CD8-positive, alpha-beta memory T cell (primary cell): ENCODE results near the gene APPL2. TPM values are rescaled to one million over a fixed set of nuclear protein-coding genes. Genes with fewer than 3 reads are reported as not detected.
A peak's percentile ranks its signal among the peaks of the same experiment; 100 is the strongest.

Experiments used
- CTCF ChIA-PET: fragments of 350-600 bp; sonication (Branson Sonifier 250); formaldehyde crosslinking; loops from one replicate; lab custom pipeline; 2021; ENCODE audit warnings: antibody characterized with exemption; lab: Charles Lee
- POLR2A ChIA-PET: fragments of 350-600 bp; sonication (Branson Sonifier 250); formaldehyde crosslinking; loops from one replicate; lab custom pipeline; 2021; ENCODE audit warnings: antibody characterized with exemption; lab: Charles Lee
- DNase-seq, 5 donors: peaks; one replicate each; pipeline versions ENCODE4 v3.0.0 to v3.0.0-alpha.2; 2020 to 2022; ENCODE audit warnings: mixed read lengths in 1 of 5
- H3K27ac ChIP-seq: one replicate; pipeline ENCODE4 v1.7.0; 2013; ENCODE audit warnings: low read depth, mild to moderate bottlenecking, low read length, moderate library complexity
- H3K27me3 ChIP-seq: 2 replicates; pipeline ENCODE4 v1.7.0; 2013; ENCODE audit warnings: low read length, mild to moderate bottlenecking; ENCODE audit not compliant: insufficient read depth, poor library complexity, severe bottlenecking
- H3K36me3 ChIP-seq: 2 replicates; pipeline ENCODE4 v1.7.0; 2013; ENCODE audit warnings: mild to moderate bottlenecking, low read length, moderate library complexity; ENCODE audit not compliant: insufficient read depth
- H3K4me1 ChIP-seq: 2 replicates; pipeline ENCODE4 v1.7.0; 2013; ENCODE audit warnings: mild to moderate bottlenecking, low read length, moderate library complexity; ENCODE audit not compliant: insufficient read depth
- H3K4me3 ChIP-seq: 2 replicates; pipeline ENCODE4 v1.7.0; 2013; ENCODE audit warnings: mild to moderate bottlenecking, low read length
- H3K9me3 ChIP-seq: 2 replicates; pipeline ENCODE4 v1.7.0; 2013; ENCODE audit warnings: mild to moderate bottlenecking, low read length
- H3K27ac Mint-ChIP-seq, 8 donors: one replicate each; pipeline ENCODE4 v1.8.0; 2020 to 2021; ENCODE audit warnings: mixed read lengths in 8 of 8, mild to moderate bottlenecking in 6 of 8, inconsistent platforms in 3 of 8, moderate library complexity in 3 of 8
- H3K27me3 Mint-ChIP-seq, 2 donors: one replicate each; pipeline ENCODE4 v1.8.0; 2020 to 2021; ENCODE audit warnings: mixed read lengths in 2 of 2, mild to moderate bottlenecking in 1 of 2, moderate library complexity in 1 of 2
- H3K36me3 Mint-ChIP-seq, 3 donors: one replicate each; pipeline ENCODE4 v1.8.0; 2020 to 2021; ENCODE audit warnings: mixed read lengths in 3 of 3, inconsistent platforms in 1 of 3, mild to moderate bottlenecking in 1 of 3
- H3K4me1 Mint-ChIP-seq, 3 donors: one replicate each; pipeline ENCODE4 v1.8.0; 2020 to 2021; ENCODE audit warnings: mixed read lengths in 3 of 3, inconsistent platforms in 1 of 3, mild to moderate bottlenecking in 1 of 3
- H3K4me3 Mint-ChIP-seq, 7 donors: one replicate each; pipeline ENCODE4 v1.8.0; 2020 to 2021; ENCODE audit warnings: mixed read lengths in 7 of 7, mild to moderate bottlenecking in 6 of 7, moderate library complexity in 4 of 7, inconsistent platforms in 2 of 7
- H3K9me3 Mint-ChIP-seq, 5 donors: one replicate each; pipeline ENCODE4 v1.8.0; 2020 to 2022; ENCODE audit warnings: mixed read lengths in 5 of 5, mild to moderate bottlenecking in 3 of 5, moderate library complexity in 2 of 5, inconsistent platforms in 1 of 5
- polyA plus RNA-seq: library from polyadenylated mRNA; unstranded; fragments of 300-500 nt; fragmentation: Illumina TruSeq; gene quantifications from one replicate; pipeline ENCODE4 v1.2.3, GENCODE V29; 2021
- total RNA-seq, 2 experiments: library from RNA; stranded (reverse); gene quantifications; one replicate each; pipeline ENCODE4 v1.2.3, GENCODE V29; 2021

The APPL2 gene
- total and polyA plus RNA-seq, 3 experiments from 2014 or later: 14.4 to 18.6 (median 14.9) TPM

DNA sequence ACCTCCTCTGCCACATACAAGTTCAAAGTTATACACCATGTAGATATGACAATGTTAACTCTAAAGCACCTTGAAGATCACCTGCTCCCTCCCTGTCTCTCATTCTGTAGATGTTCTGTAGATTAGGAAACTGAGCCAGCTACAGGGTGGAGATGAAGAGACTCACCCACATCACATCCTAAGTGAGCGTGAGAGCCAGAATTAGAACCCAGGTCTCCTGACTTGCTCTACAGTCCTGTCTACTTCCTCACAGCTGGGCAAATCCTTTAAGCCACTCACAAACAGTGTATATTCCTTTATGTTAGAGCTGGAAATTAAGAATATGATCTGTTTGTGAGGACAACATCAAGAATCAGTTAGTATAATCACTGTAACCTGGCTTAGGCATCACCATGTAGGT lies 1.8 kb downstream of the APPL2 start:
- H3K27ac Mint-ChIP-seq: peak overlapping the region; percentile 48 to 98 (median 93)
- no peak for DNase-seq
- H3K4me3 Mint-ChIP-seq: peak overlapping the region; percentile 88 to 95 (median 93)
- Histone ChIP-seq H3K27me3 (no peaks in the 10 kb centered on the region), H3K27ac (no peak overlapping the region), H3K9me3 (no peaks in the 10 kb centered on the region), H3K4me1 (peaks cover 43% of the 10 kb centered on the region), H3K4me3 (peak overlapping the region; percentile 67), H3K36me3 (peaks cover 4% of the 10 kb centered on the region)
- peaks cover 0 to 31% (median 2%) of the 10 kb centered on the region in 3 donors for H3K36me3 Mint-ChIP-seq
- H3K4me1 Mint-ChIP-seq: peaks cover 44 to 59% (median 57%) of the 10 kb centered on the region in 3 donors
- ChIA-PET CTCF (interaction anchor here (2.9 kb wide), 1 partner anchor 10 kb away, joined by 9 read pairs; no protein-coding TSS in a partner anchor), POLR2A (no interaction called here)
- H3K27me3 Mint-ChIP-seq: peaks cover 0 to 3% of the 10 kb centered on the region in 2 donors
- H3K9me3 Mint-ChIP-seq: no peaks in the 10 kb centered on the region

DNA sequence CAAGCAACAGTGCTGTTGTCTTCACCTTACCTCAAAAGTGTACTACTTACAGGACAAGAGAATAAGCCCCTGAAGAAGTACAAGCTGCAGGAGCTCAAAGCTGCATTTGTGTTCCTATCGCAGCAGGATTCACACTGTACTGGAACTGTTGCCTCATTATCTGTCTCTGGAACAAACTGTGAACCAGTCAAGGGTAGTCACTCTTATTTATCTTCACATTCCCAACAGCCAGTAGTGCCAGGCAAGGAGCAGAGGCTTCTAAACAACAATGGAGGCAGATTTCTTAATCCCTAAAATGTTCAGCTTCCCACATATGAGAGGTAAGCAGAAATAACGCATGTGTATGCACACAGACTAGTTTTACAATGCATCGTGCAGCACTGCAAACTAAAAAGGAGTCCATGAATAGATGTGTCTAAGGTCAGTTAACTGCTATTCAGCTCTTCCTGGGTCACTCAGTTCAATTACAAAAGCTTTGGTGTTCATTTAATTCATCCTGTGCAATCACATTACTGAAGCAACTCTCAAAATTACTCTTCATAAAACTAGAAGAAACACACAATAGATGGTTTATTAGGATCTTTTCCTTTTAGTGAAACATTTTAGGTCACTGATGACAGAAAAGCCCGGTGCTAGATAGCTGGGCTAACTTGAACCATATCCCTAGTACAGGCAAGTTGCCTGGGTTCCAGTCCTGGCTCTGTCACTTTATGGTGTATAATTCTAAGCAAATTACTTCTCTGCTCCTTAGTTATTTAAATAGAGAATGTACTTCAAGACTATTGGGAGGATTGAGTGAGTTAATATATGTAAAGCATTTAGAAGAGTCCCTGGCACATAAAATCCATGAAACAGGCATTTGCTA lies 2.7 kb downstream of the APPL2 start:
- ChIA-PET POLR2A (no interaction called here), CTCF (interaction anchor here (2.9 kb wide), 1 partner anchor 9 kb away, joined by 9 read pairs; no protein-coding TSS in a partner anchor)
- Histone ChIP-seq H3K9me3 (no peaks in the 10 kb centered on the region), H3K4me3 (no peak overlapping the region), H3K36me3 (peaks cover 4% of the 10 kb centered on the region), H3K4me1 (peaks cover 43% of the 10 kb centered on the region), H3K27me3 (no peaks in the 10 kb centered on the region), H3K27ac (no peak overlapping the region)
- DNase-seq: no peak
- peak overlapping the region in 3 of 8 donors; percentile 26 to 93 (median 48) for H3K27ac Mint-ChIP-seq
- H3K9me3 Mint-ChIP-seq: no peaks in the 10 kb centered on the region
- H3K36me3 Mint-ChIP-seq: peaks cover 0 to 41% (median 9%) of the 10 kb centered on the region in 3 donors
- peak overlapping the region in 4 of 7 donors; percentile 9 to 48 (median 35) for H3K4me3 Mint-ChIP-seq
- H3K4me1 Mint-ChIP-seq: peaks cover 49 to 66% (median 57%) of the 10 kb centered on the region in 3 donors
- H3K27me3 Mint-ChIP-seq: peaks cover 0 to 3% of the 10 kb centered on the region in 2 donors

DNA sequence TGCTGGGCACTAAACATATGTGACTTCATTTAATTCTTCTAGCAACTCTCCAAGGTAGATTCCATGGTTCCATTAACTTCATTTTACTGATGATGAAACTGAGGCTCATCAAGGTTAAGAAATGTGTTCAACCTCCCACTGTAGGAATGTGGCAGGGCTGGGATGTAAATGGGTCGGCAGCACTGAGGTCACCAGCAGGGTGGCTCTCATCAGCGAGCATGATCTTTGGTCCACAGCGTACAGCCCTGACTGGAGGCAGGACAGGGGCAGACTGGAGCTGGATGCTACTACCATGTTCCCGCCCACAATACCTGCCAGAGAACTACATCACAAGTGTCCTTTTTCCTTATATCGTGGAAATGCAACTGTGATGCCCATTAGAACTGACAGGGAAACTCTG lies 4.6 kb downstream of the APPL2 start:
- Mint-ChIP-seq H3K4me3 (no peak overlapping the region), H3K27me3 (no peaks in the 10 kb centered on the region), H3K27ac (peak overlapping the region in 2 of 8 donors; percentile 9 to 40), H3K9me3 (no peaks in the 10 kb centered on the region), H3K4me1 (peaks cover 52 to 73% (median 55%) of the 10 kb centered on the region in 3 donors), H3K36me3 (peaks cover 6 to 56% (median 15%) of the 10 kb centered on the region in 3 donors)
- CTCF ChIA-PET: no interaction called here
- Histone ChIP-seq H3K27ac (no peak overlapping the region), H3K9me3 (no peaks in the 10 kb centered on the region), H3K4me1 (peaks cover 42% of the 10 kb centered on the region), H3K27me3 (no peaks in the 10 kb centered on the region), H3K36me3 (peaks cover 11% of the 10 kb centered on the region), H3K4me3 (no peak overlapping the region)
- POLR2A ChIA-PET: no interaction called here
- no peak for DNase-seq

DNA sequence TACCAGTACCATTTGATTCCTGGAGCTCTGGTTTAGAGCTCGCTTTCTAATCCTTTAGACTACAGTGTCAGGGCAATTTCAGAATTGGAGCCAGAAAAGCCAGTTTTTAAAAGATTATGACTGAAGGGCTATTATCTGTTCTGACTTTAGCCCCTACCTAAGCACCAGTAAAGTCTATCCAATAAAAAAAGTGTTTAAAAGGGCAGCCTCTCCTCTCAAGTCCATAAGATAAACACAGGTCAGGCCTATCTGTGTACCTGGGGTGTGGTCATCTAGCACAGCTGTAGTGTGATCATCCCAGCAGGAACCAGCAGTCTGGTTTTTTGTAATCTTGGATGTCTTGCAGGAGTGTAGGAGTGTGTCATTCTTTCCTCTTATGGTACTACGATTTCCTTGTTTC lies 6.6 kb downstream of the APPL2 start:
- H3K27me3 ChIP-seq: no peaks in the 10 kb centered on the region
- no peak overlapping the region for H3K4me3 ChIP-seq
- Mint-ChIP-seq H3K9me3 (no peaks in the 10 kb centered on the region), H3K4me1 (peaks cover 44 to 68% (median 50%) of the 10 kb centered on the region in 3 donors), H3K4me3 (no peak overlapping the region), H3K27me3 (no peaks in the 10 kb centered on the region), H3K27ac (peak overlapping the region in 1 of 8 donors; percentile 34), H3K36me3 (peaks cover 6 to 69% (median 19%) of the 10 kb centered on the region in 3 donors)
- ChIA-PET CTCF (no interaction called here), POLR2A (no interaction called here)
- H3K9me3 ChIP-seq: no peaks in the 10 kb centered on the region
- no peak for DNase-seq
- H3K36me3 ChIP-seq: peaks cover 11% of the 10 kb centered on the region
- H3K27ac ChIP-seq: no peak overlapping the region
- peaks cover 34% of the 10 kb centered on the region for H3K4me1 ChIP-seq

DNA sequence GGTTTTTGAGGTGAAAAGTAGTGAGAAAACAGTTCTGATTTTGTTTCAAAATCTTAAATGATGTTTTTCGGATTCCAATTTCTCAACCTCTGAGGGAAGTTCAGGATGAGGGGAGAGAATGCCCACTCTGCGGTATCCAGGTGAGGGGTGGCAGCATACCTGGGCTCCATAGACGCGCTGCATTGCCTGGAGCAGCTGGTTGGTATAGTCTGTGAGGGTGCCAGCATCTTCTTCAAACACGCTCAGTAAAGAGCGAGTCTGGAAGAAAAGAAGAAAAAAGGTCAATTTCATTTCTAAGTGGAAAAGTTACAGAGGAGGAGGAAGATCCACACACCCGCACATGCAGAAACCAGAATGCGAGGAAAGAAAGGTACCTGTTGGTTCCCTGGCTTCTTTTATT lies 7.0 kb downstream of the APPL2 start:
- DNase-seq: no peak
- ChIA-PET CTCF (no interaction called here), POLR2A (no interaction called here)
- H3K4me3 ChIP-seq: no peak overlapping the region
- no peaks in the 10 kb centered on the region for H3K9me3 ChIP-seq
- no peaks in the 10 kb centered on the region for H3K27me3 ChIP-seq
- Mint-ChIP-seq H3K27me3 (no peaks in the 10 kb centered on the region), H3K4me3 (no peak overlapping the region), H3K9me3 (no peaks in the 10 kb centered on the region), H3K4me1 (peaks cover 40 to 66% (median 46%) of the 10 kb centered on the region in 3 donors), H3K36me3 (peaks cover 6 to 73% (median 19%) of the 10 kb centered on the region in 3 donors), H3K27ac (peak overlapping the region in 1 of 8 donors; percentile 34)
- H3K36me3 ChIP-seq: peaks cover 11% of the 10 kb centered on the region
- H3K4me1 ChIP-seq: peaks cover 30% of the 10 kb centered on the region
- no peak overlapping the region for H3K27ac ChIP-seq

DNA sequence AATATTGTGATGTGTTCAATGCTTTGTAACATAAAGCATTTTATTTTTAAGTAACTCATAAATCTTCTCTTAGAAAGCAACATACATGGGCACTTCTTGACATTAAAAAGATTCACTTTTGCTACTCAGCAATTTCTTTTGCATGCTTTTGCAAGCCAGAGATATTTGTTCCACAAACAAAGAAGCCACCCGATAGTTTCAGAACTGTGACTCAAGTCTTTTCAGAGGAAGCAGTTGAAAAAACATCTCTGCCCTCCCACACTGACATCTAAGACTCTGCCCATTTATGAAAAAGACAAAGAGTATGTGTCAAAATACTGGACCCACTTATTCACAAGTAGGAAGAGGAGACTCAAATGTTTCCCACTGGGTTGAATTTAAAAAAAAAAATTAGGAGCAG lies 7.5 kb downstream of the APPL2 start:
- Mint-ChIP-seq H3K27ac (peak overlapping the region in 2 of 8 donors; percentile 21 to 50), H3K36me3 (peaks cover 6 to 78% (median 19%) of the 10 kb centered on the region in 3 donors), H3K4me1 (peaks cover 35 to 61% (median 41%) of the 10 kb centered on the region in 3 donors), H3K9me3 (no peaks in the 10 kb centered on the region), H3K27me3 (no peaks in the 10 kb centered on the region), H3K4me3 (no peak overlapping the region)
- CTCF ChIA-PET: no interaction called here
- Histone ChIP-seq H3K36me3 (peaks cover 11% of the 10 kb centered on the region), H3K9me3 (no peaks in the 10 kb centered on the region), H3K27ac (no peak overlapping the region), H3K4me1 (peaks cover 25% of the 10 kb centered on the region), H3K4me3 (no peak overlapping the region), H3K27me3 (no peaks in the 10 kb centered on the region)
- DNase-seq: no peak
- POLR2A ChIA-PET: no interaction called here

DNA sequence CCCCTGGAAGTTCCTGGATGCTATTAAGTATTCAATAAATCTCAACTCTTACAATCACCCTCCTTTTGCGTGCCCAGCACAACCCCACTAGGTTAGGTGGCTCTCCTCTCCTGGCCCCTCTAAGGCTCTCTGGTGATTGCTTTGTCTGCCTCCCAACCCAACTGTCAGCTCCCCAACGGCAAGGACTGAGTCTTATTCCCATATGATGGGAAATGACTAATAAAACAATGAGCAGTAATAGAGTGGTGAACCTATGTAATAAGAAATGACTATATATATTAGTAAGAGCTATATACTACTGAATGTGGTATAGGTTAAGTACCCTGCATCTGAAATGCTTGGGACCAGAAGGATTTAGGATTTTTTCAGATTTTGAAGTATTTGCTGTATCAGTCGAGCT lies 8.1 kb downstream of the APPL2 start:
- Mint-ChIP-seq H3K27me3 (no peaks in the 10 kb centered on the region), H3K9me3 (no peaks in the 10 kb centered on the region), H3K4me1 (peaks cover 29 to 59% (median 39%) of the 10 kb centered on the region in 3 donors), H3K4me3 (no peak overlapping the region), H3K27ac (peak overlapping the region in 1 of 8 donors; percentile 61), H3K36me3 (peaks cover 6 to 84% (median 21%) of the 10 kb centered on the region in 3 donors)
- DNase-seq: no peak
- Histone ChIP-seq H3K4me1 (peaks cover 19% of the 10 kb centered on the region), H3K27ac (no peak overlapping the region), H3K9me3 (no peaks in the 10 kb centered on the region), H3K27me3 (no peaks in the 10 kb centered on the region), H3K36me3 (peaks cover 15% of the 10 kb centered on the region), H3K4me3 (no peak overlapping the region)
- POLR2A ChIA-PET: no interaction called here
- CTCF ChIA-PET: no interaction called here

DNA sequence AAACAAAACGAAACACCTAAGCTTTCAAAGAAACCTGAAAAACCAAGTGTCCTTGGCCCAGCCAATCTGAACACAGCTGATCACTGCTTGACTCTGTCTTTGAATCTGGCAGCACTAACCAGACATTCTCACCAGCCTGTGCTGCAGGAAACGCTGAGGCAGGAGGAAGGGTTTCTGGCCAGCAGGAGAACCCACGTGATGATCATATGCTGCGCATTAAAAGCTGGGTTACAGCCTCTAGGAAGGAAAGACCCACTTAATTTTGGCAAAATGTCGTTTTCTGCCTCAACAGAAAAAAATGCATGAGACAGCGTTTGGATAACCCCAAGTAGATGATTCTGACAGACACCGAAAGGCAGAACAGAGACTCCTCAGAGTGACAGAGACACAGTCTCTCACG lies 9.8 kb downstream of the APPL2 start:
- H3K27ac Mint-ChIP-seq: no peak overlapping the region
- H3K4me3 ChIP-seq: no peak overlapping the region
- H3K4me3 Mint-ChIP-seq: peak overlapping the region in 1 of 7 donors; percentile 15
- CTCF ChIA-PET: no interaction called here
- peaks cover 6 to 92% (median 26%) of the 10 kb centered on the region in 3 donors for H3K36me3 Mint-ChIP-seq
- H3K27me3 ChIP-seq: no peaks in the 10 kb centered on the region
- peaks cover 24 to 50% (median 37%) of the 10 kb centered on the region in 3 donors for H3K4me1 Mint-ChIP-seq
- POLR2A ChIA-PET: no interaction called here
- no peak overlapping the region for H3K27ac ChIP-seq
- no peaks in the 10 kb centered on the region for H3K27me3 Mint-ChIP-seq
- peak in 2 of 5 donors; percentile 11 to 28 for DNase-seq
- no peaks in the 10 kb centered on the region for H3K9me3 Mint-ChIP-seq
- no peaks in the 10 kb centered on the region for H3K9me3 ChIP-seq
- H3K36me3 ChIP-seq: peaks cover 21% of the 10 kb centered on the region
- H3K4me1 ChIP-seq: peaks cover 7% of the 10 kb centered on the region
